ENCODE results near the gene CACNA2D2.

Gene CACNA2D2

GRCh38 chr3:50481992-50482391, 21.4 kb downstream of the CACNA2D2 start:
- no peak overlapping the region for H3K27ac ChIP-seq
- TF ChIP-seq CTCF (conservative IDR thresholded peaks at IDR 0.05) (no peak), ZFX (IDR thresholded peaks at IDR 0.05) (no peak)

- H3K27ac ChIP-seq: no peak overlapping the region
- TF ChIP-seq ZFX (IDR thresholded peaks at IDR 0.05): no peak
- no peak for TF ChIP-seq CTCF (conservative IDR thresholded peaks at IDR 0.05)
Measured at GRCh38 chr3:50480471-50480870, 23.0 kb downstream of the CACNA2D2 start.

- TF ChIP-seq ZFX (IDR thresholded peaks at IDR 0.05) (no peak), CTCF (conservative IDR thresholded peaks at IDR 0.05) (no peak)
Measured at GRCh38 chr3:50479523-50479922, 23.9 kb downstream of the CACNA2D2 start.

GRCh38 chr3:50478671-50479260, 24.7 kb downstream of the CACNA2D2 start:
- no peak for TF ChIP-seq ZFX (IDR thresholded peaks at IDR 0.05)
- no peak for TF ChIP-seq CTCF (conservative IDR thresholded peaks at IDR 0.05)
- no peak overlapping the region for H3K27ac ChIP-seq

More at GRCh38 chr3:50479523-50479922, 23.9 kb downstream of the CACNA2D2 start:
- H3K27ac ChIP-seq: no peak overlapping the region

- no peak overlapping the region for H3K27ac ChIP-seq
- no peak for TF ChIP-seq CTCF (conservative IDR thresholded peaks at IDR 0.05)
Measured at GRCh38 chr3:50478051-50478450, 25.4 kb downstream of the CACNA2D2 start.

GRCh38 chr3:50475348-50475747, 28.1 kb downstream of the CACNA2D2 start:
- TF ChIP-seq ZFX (IDR thresholded peaks at IDR 0.05): no peak
- no peak for TF ChIP-seq CTCF (conservative IDR thresholded peaks at IDR 0.05)
- no peak overlapping the region for H3K27ac ChIP-seq

- no peak overlapping the region for H3K27ac ChIP-seq
- TF ChIP-seq ZFX (IDR thresholded peaks at IDR 0.05): no peak
- TF ChIP-seq CTCF (conservative IDR thresholded peaks at IDR 0.05): no peak
Measured at GRCh38 chr3:50474717-50475116, 28.7 kb downstream of the CACNA2D2 start.
